HG03342 (cell line): ENCODE results near the gene CLEC2L.

Experiments used
- ATAC-seq: cut with Tn5 transposase; IDR thresholded peaks from one replicate; pipeline ENCODE4 v1.9.1; 2021; ENCODE audit warnings: mild to moderate bottlenecking, moderate library complexity; ENCODE audit not compliant: unreplicated experiment

The CLEC2L gene

GRCh38 chr7:139573871-139574270 is 50.4 kb downstream of the CLEC2L start:
- no peak for ATAC-seq

GRCh38 chr7:139574618-139575337 is 51.3 kb downstream of the CLEC2L start:
- ATAC-seq = no peak

- ATAC-seq = no peak
Observed at GRCh38 chr7:139575338-139575680, 51.8 kb downstream of the CLEC2L start.

GRCh38 chr7:139576179-139576973 is 52.9 kb downstream of the CLEC2L start:
- ATAC-seq = no peak

GRCh38 chr7:139580435-139580834 is 57.0 kb downstream of the CLEC2L start:
- ATAC-seq = no peak

GRCh38 chr7:139582130-139582650 is 58.7 kb downstream of the CLEC2L start:
- ATAC-seq = no peak

- no peak for ATAC-seq
Observed at GRCh38 chr7:139582671-139583155, 59.2 kb downstream of the CLEC2L start.

- no peak for ATAC-seq
Observed at GRCh38 chr7:139583826-139584553, 60.5 kb downstream of the CLEC2L start.

GRCh38 chr7:139585042-139585441 is 61.6 kb downstream of the CLEC2L start:
- no peak for ATAC-seq

GRCh38 chr7:139586286-139586685 is 62.8 kb downstream of the CLEC2L start:
- no peak for ATAC-seq

- no peak for ATAC-seq
Observed at GRCh38 chr7:139587535-139587934, 64.0 kb downstream of the CLEC2L start.

- no peak for ATAC-seq
Observed at GRCh38 chr7:139588632-139589031, 65.1 kb downstream of the CLEC2L start.

GRCh38 chr7:139589474-139589873 is 66.0 kb downstream of the CLEC2L start:
- ATAC-seq = no peak

- no peak for ATAC-seq
Observed at GRCh38 chr7:139591550-139592195, 68.2 kb downstream of the CLEC2L start.

GRCh38 chr7:139592801-139593461 is 69.4 kb downstream of the CLEC2L start:
- ATAC-seq = no peak

GRCh38 chr7:139594090-139594489 is 70.6 kb downstream of the CLEC2L start:
- no peak for ATAC-seq
